ENCODE results near the gene PHACTR1.

The PHACTR1 gene

GRCh38 chr6:13300643-13301590 is 584.4 kb downstream of the PHACTR1 start:
- peaks cover 37% of the 10 kb centered on the region for H3K36me3 ChIP-seq (ENCODE audit: insufficient read depth, low read length)
- no peak overlapping the region for H3K4me3 ChIP-seq
- H3K9ac ChIP-seq (ENCODE audit: insufficient read length) = no peak overlapping the region
- H3K9me3 ChIP-seq (ENCODE audit: low read depth, low read length) = no peaks in the 10 kb centered on the region
- no peak for DNase-seq (ENCODE audit: low read depth, low spot score)
- no peak for TF ChIP-seq EZH2 (IDR thresholded peaks at IDR 0.05)
- no peak for TF ChIP-seq POLR2AphosphoS5 (IDR thresholded peaks at IDR 0.05; ENCODE audit: borderline replicate concordance, low read depth, low read length)
- TF ChIP-seq FOXP2 (optimal IDR thresholded peaks at IDR 0.05; ENCODE audit: control extremely low read depth, extremely low read length, insufficient read depth) = no peak
- no peak overlapping the region for H3K27ac ChIP-seq

- Histone ChIP-seq H3K36me3 (ENCODE audit: insufficient read depth, low read length) (peaks cover 46% of the 10 kb centered on the region), H3K4me3 (no peak overlapping the region), H3K9me3 (ENCODE audit: low read depth, low read length) (no peaks in the 10 kb centered on the region), H3K9ac (ENCODE audit: insufficient read length) (no peak overlapping the region), H3K27ac (no peak overlapping the region)
- no peak for DNase-seq (ENCODE audit: low read depth, low spot score)
- TF ChIP-seq EZH2 (IDR thresholded peaks at IDR 0.05) = no peak
- no peak for TF ChIP-seq FOXP2 (optimal IDR thresholded peaks at IDR 0.05; ENCODE audit: control extremely low read depth, extremely low read length, insufficient read depth)
- TF ChIP-seq POLR2AphosphoS5 (IDR thresholded peaks at IDR 0.05; ENCODE audit: borderline replicate concordance, low read depth, low read length) = no peak
Measured at GRCh38 chr6:13302291-13302690, 585.7 kb downstream of the PHACTR1 start.

- DNase-seq (ENCODE audit: low read depth, low spot score) = no peak
- Histone ChIP-seq H3K9me3 (ENCODE audit: low read depth, low read length) (no peaks in the 10 kb centered on the region), H3K4me3 (peak overlapping the region; percentile 3; the same call in 1 of the 2 replicates), H3K36me3 (ENCODE audit: insufficient read depth, low read length) (peaks cover 51% of the 10 kb centered on the region), H3K9ac (ENCODE audit: insufficient read length) (no peak overlapping the region), H3K27ac (peak overlapping the region; percentile 4; the same call in 1 of the 2 replicates)
- TF ChIP-seq EZH2 (IDR thresholded peaks at IDR 0.05) (no peak), FOXP2 (optimal IDR thresholded peaks at IDR 0.05; ENCODE audit: control extremely low read depth, extremely low read length, insufficient read depth) (no peak), POLR2AphosphoS5 (IDR thresholded peaks at IDR 0.05; ENCODE audit: borderline replicate concordance, low read depth, low read length) (no peak)
Measured at GRCh38 chr6:13302751-13303667, 586.4 kb downstream of the PHACTR1 start.

- Histone ChIP-seq H3K9ac (ENCODE audit: insufficient read length) (no peak overlapping the region), H3K36me3 (ENCODE audit: insufficient read depth, low read length) (peaks cover 53% of the 10 kb centered on the region), H3K27ac (peak overlapping the region; percentile 63), H3K9me3 (ENCODE audit: low read depth, low read length) (no peaks in the 10 kb centered on the region), H3K4me3 (peak overlapping the region; percentile 3; the same call in 1 of the 2 replicates)
- no peak for DNase-seq (ENCODE audit: low read depth, low spot score)
- TF ChIP-seq POLR2AphosphoS5 (IDR thresholded peaks at IDR 0.05; ENCODE audit: borderline replicate concordance, low read depth, low read length) (no peak), FOXP2 (optimal IDR thresholded peaks at IDR 0.05; ENCODE audit: control extremely low read depth, extremely low read length, insufficient read depth) (no peak), EZH2 (IDR thresholded peaks at IDR 0.05) (no peak)
Measured at GRCh38 chr6:13303668-13304017, 587.1 kb downstream of the PHACTR1 start.

- TF ChIP-seq FOXP2 (optimal IDR thresholded peaks at IDR 0.05; ENCODE audit: control extremely low read depth, extremely low read length, insufficient read depth) = no peak
- Histone ChIP-seq H3K36me3 (ENCODE audit: insufficient read depth, low read length) (peaks cover 54% of the 10 kb centered on the region), H3K27ac (peak overlapping the region; percentile 63), H3K9ac (ENCODE audit: insufficient read length) (no peak overlapping the region), H3K4me3 (no peak overlapping the region; the same call in 1 of the 2 replicates), H3K9me3 (ENCODE audit: low read depth, low read length) (no peaks in the 10 kb centered on the region)
- DNase-seq (ENCODE audit: low read depth, low spot score) = no peak
Measured at GRCh38 chr6:13304101-13304500, 587.5 kb downstream of the PHACTR1 start.

- no peak overlapping the region for H3K9ac ChIP-seq (ENCODE audit: insufficient read length)
- TF ChIP-seq FOXP2 (optimal IDR thresholded peaks at IDR 0.05; ENCODE audit: control extremely low read depth, extremely low read length, insufficient read depth) = no peak
- TF ChIP-seq POLR2AphosphoS5 (IDR thresholded peaks at IDR 0.05; ENCODE audit: borderline replicate concordance, low read depth, low read length) = no peak
- no peak for TF ChIP-seq EZH2 (IDR thresholded peaks at IDR 0.05)
- no peaks in the 10 kb centered on the region for H3K9me3 ChIP-seq (ENCODE audit: low read depth, low read length)
- no peak for DNase-seq (ENCODE audit: low read depth, low spot score)
- H3K36me3 ChIP-seq (ENCODE audit: insufficient read depth, low read length) = peaks cover 57% of the 10 kb centered on the region
- no peak overlapping the region for H3K4me3 ChIP-seq
- peak overlapping the region; percentile 63; the same call in 1 of the 2 replicates for H3K27ac ChIP-seq
Measured at GRCh38 chr6:13304580-13305260, 588.2 kb downstream of the PHACTR1 start.

- Histone ChIP-seq H3K27ac (no peak overlapping the region), H3K36me3 (ENCODE audit: insufficient read depth, low read length) (peaks cover 57% of the 10 kb centered on the region), H3K4me3 (no peak overlapping the region), H3K9me3 (ENCODE audit: low read depth, low read length) (no peaks in the 10 kb centered on the region), H3K9ac (ENCODE audit: insufficient read length) (no peak overlapping the region)
- DNase-seq (ENCODE audit: low read depth, low spot score) = no peak
- no peak for TF ChIP-seq EZH2 (IDR thresholded peaks at IDR 0.05)
- TF ChIP-seq POLR2AphosphoS5 (IDR thresholded peaks at IDR 0.05; ENCODE audit: borderline replicate concordance, low read depth, low read length) = no peak
- TF ChIP-seq FOXP2 (optimal IDR thresholded peaks at IDR 0.05; ENCODE audit: control extremely low read depth, extremely low read length, insufficient read depth) = no peak
Measured at GRCh38 chr6:13305288-13305687, 588.7 kb downstream of the PHACTR1 start.

Measured in SK-N-MC (cell line).